Liver (tissue), 9 donors: ENCODE data around the gene CCDC137. TPM values are rescaled to one million over a fixed set of nuclear protein-coding genes. Genes with fewer than 3 reads are reported as not detected.
A peak's percentile ranks its signal among the peaks of the same experiment; 100 is the strongest.

Source experiments
- DNase-seq: peaks from one replicate; pipeline ENCODE4 v3.0.0-alpha.2; 2017; ENCODE audit warnings: low spot score
- H3K27ac ChIP-seq, 2 donors: one replicate each; pipeline ENCODE4 v1.7.0; 2013; ENCODE audit warnings: inconsistent platforms in 2 of 2, low read length in 2 of 2, control low read depth in 1 of 2, low read depth in 1 of 2, mild to moderate bottlenecking in 1 of 2
- H3K27me3 ChIP-seq, 4 donors: one replicate each; pipeline versions ENCODE4 v1.6.1 to v1.7.0; 2013; ENCODE audit warnings: low read length in 3 of 4, inconsistent platforms in 1 of 4, mild to moderate bottlenecking in 1 of 4, moderate library complexity in 1 of 4; ENCODE audit not compliant: control insufficient read depth in 4 of 4, insufficient read depth in 4 of 4
- H3K36me3 ChIP-seq, 4 donors: one replicate each; pipeline versions ENCODE4 v1.6.1 to v1.7.0; 2013; ENCODE audit warnings: low read length in 3 of 4, mild to moderate bottlenecking in 3 of 4, low read depth in 1 of 4, moderate library complexity in 1 of 4; ENCODE audit not compliant: control insufficient read depth in 4 of 4, insufficient read depth in 3 of 4
- H3K4me1 ChIP-seq, 4 donors: one replicate each; pipeline versions ENCODE4 v1.6.1 to v1.7.0; 2013; ENCODE audit warnings: low read length in 3 of 4, mild to moderate bottlenecking in 3 of 4, moderate library complexity in 1 of 4; ENCODE audit not compliant: control insufficient read depth in 4 of 4, insufficient read depth in 4 of 4
- H3K4me3 ChIP-seq, 3 donors: one replicate each; pipeline versions ENCODE4 v1.6.1 to v1.7.0; 2013; ENCODE audit warnings: low read length in 3 of 3, control low read depth in 1 of 3, low read depth in 1 of 3, mild to moderate bottlenecking in 1 of 3
- H3K9ac ChIP-seq, 2 donors: one replicate each; pipeline ENCODE4 v1.7.0; 2013; ENCODE audit warnings: low read length in 2 of 2, mild to moderate bottlenecking in 2 of 2, moderate library complexity in 2 of 2, control low read depth in 1 of 2, low read depth in 1 of 2
- H3K9me3 ChIP-seq, 4 donors: one replicate each; pipeline versions ENCODE4 v1.6.1 to v1.7.0; 2013; ENCODE audit warnings: low read length in 3 of 4; ENCODE audit not compliant: control insufficient read depth in 4 of 4
- FOXA1 ChIP-seq: IDR thresholded peaks from 2 replicates; pipeline ENCODE4 v1.6.1; 2016; ENCODE audit warnings: antibody characterized with exemption
- FOXA2 ChIP-seq: IDR thresholded peaks from 2 replicates; pipeline ENCODE4 v1.6.1; 2016; ENCODE audit warnings: antibody characterized with exemption
- GABPA ChIP-seq, 2 donors: IDR thresholded peaks in 1 of 2; conservative IDR thresholded peaks in 1 of 2; 2 replicates each; pipeline ENCODE4 v1.6.1; 2016; ENCODE audit warnings: antibody characterized with exemption in 2 of 2, mild to moderate bottlenecking in 1 of 2, moderate library complexity in 1 of 2
- HNF4A ChIP-seq, 2 donors: conservative IDR thresholded peaks; 2 replicates each; pipeline ENCODE4 v1.6.1; 2016; ENCODE audit warnings: antibody characterized with exemption in 2 of 2, mild to moderate bottlenecking in 2 of 2
- HNF4G ChIP-seq: IDR thresholded peaks from 2 replicates; pipeline ENCODE4 v1.6.1; 2016; ENCODE audit warnings: antibody characterized with exemption
- JUND ChIP-seq, 2 donors: IDR thresholded peaks; 2 replicates each; pipeline ENCODE4 v1.6.1; 2016; ENCODE audit warnings: antibody characterized with exemption in 2 of 2
- NR2F2 ChIP-seq: IDR thresholded peaks from 2 replicates; pipeline ENCODE4 v1.6.1; 2016; ENCODE audit warnings: antibody characterized with exemption
- RXRA ChIP-seq, 2 donors: IDR thresholded peaks; 2 replicates each; pipeline ENCODE4 v1.6.1; 2017 to 2018; ENCODE audit warnings: antibody characterized with exemption in 2 of 2, mild to moderate bottlenecking in 1 of 2
- SP1 ChIP-seq: IDR thresholded peaks from 2 replicates; pipeline ENCODE4 v1.6.1; 2018; ENCODE audit warnings: antibody characterized with exemption, mild to moderate bottlenecking
- TAF1 ChIP-seq: conservative IDR thresholded peaks from 2 replicates; pipeline ENCODE4 v1.6.1; 2016; ENCODE audit warnings: antibody characterized with exemption, mild to moderate bottlenecking
- WGBS: extraction: QIAGEN DNeasy Blood & Tissue Kit; methylation state at CpG from one replicate; pipeline ENCODE4 v1.1.7; 2013; 5-methylcytosine and 5-hydroxymethylcytosine counted together
- polyA plus RNA-seq, 2 donors: library from polyadenylated mRNA; stranded (reverse) in 1 of 2; unstranded in 1 of 2; fragments of 200-250 nt in 1 of 2; fragments of >200 nt in 1 of 2; fragmentation: Nextera tagmentation in 1 of 2; extraction: Ambion mirVana in 1 of 2; gene quantifications; one replicate each; pipeline versions ENCODE4 v1.2.1 to v1.2.3, GENCODE V29; 2013 to 2015
- total RNA-seq, 2 donors: library from RNA; depleted of rRNA; stranded (reverse); fragments of >200 nt; gene quantifications; one replicate each; pipeline ENCODE4 v1.2.3, GENCODE V29; 2014
- TF ChIP-seq, protein P1 (sequence below): fragments of 150-350 bp; IDR thresholded peaks from 2 replicates; pipeline ENCODE4 v1.5.1; 2017; ENCODE audit warnings: improper control_type of control experiment, low read depth, low read length; ENCODE audit not compliant: missing input control
- TF ChIP-seq, protein P2 (sequence below): IDR thresholded peaks from 2 replicates; pipeline ENCODE4 v1.6.1; 2016; ENCODE audit warnings: antibody characterized with exemption
- TF ChIP-seq, protein P3 (sequence below): IDR thresholded peaks from 2 replicates; pipeline ENCODE4 v1.6.1; 2016; ENCODE audit warnings: antibody characterized with exemption, mild to moderate bottlenecking
- TF ChIP-seq, protein P4 (sequence below): IDR thresholded peaks from 2 replicates; pipeline ENCODE4 v1.6.1; 2016; ENCODE audit warnings: antibody characterized with exemption
- donor health status: healthy.
- donor health status: healthy.
- donor health status: healthy.
- donor health status: healthy.
- donor health status: healthy.

CCDC137 gene
- total and polyA plus RNA-seq, 4 donors: 4.3 to 6.9 (median 5.2) TPM

DNA sequence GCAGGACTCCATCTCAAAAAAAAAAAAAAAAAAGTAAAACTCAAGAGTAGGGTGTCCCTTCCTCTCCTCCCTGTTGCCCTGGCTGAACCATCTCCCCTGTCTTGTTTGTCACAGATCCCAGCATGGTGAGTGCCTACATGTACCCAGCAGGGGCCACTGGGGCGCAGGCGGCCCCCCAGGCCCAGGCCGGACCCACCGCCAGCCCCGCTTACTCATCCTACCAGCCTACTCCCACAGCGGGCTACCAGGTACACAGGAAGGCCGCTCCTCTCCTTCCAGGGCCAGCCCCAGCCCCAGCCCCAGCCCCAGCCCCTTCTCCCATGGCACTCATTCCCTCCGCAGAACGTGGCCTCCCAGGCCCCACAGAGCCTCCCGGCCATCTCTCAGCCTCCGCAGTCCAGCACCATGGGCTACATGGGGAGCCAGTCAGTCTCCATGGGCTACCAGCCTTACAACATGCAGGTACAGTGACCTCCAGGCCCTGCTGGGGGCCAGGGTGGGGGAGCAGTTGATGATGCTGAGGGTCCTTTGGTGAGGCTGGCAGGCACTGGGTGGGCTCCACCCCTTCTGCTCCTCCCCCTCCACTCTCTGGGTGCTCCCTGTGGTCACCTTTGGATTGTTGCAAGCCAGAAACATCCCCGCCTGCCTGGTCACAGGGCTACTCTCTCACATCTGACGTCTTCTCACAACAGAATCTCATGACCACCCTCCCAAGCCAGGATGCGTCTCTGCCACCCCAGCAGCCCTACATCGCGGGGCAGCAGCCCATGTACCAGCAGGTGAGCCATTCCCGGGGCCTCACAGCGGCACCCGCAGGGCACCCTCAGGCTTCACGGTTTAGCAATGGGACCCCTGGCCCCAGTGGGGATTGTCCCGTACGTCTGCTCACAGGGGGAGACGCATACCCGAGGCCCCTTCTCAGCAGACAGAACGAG lies 34.1 kb downstream of the CCDC137 start (continued):
- TF ChIP-seq, protein P1, sequence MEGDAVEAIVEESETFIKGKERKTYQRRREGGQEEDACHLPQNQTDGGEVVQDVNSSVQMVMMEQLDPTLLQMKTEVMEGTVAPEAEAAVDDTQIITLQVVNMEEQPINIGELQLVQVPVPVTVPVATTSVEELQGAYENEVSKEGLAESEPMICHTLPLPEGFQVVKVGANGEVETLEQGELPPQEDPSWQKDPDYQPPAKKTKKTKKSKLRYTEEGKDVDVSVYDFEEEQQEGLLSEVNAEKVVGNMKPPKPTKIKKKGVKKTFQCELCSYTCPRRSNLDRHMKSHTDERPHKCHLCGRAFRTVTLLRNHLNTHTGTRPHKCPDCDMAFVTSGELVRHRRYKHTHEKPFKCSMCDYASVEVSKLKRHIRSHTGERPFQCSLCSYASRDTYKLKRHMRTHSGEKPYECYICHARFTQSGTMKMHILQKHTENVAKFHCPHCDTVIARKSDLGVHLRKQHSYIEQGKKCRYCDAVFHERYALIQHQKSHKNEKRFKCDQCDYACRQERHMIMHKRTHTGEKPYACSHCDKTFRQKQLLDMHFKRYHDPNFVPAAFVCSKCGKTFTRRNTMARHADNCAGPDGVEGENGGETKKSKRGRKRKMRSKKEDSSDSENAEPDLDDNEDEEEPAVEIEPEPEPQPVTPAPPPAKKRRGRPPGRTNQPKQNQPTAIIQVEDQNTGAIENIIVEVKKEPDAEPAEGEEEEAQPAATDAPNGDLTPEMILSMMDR: no peak
- TF ChIP-seq SP1 (no peak), FOXA1 (no peak)

DNA sequence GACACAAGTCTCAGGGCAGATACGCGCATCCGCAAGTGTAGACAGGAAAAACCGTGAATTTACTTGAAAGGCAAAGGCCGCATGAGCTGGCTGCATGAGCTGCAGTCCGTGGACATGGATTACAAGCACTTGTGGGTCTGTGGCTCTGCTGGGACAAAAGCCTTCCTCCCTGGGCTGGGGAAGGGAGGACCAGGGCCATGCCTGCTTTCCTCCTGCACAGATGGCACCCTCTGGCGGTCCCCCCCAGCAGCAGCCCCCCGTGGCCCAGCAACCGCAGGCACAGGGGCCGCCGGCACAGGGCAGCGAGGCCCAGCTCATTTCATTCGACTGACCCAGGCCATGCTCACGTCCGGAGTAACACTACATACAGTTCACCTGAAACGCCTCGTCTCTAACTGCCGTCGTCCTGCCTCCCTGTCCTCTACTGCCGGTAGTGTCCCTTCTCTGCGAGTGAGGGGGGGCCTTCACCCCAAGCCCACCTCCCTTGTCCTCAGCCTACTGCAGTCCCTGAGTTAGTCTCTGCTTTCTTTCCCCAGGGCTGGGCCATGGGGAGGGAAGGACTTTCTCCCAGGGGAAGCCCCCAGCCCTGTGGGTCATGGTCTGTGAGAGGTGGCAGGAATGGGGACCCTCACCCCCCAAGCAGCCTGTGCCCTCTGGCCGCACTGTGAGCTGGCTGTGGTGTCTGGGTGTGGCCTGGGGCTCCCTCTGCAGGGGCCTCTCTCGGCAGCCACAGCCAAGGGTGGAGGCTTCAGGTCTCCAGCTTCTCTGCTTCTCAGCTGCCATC lies 34.9 kb downstream of the CCDC137 start:
- DNase-seq: peak; percentile 67
- WGBS: 72% methylated on average over 23 of the region's 23 CpGs
- Histone ChIP-seq H3K27me3 (no peaks in the 10 kb centered on the region), H3K9me3 (no peaks in the 10 kb centered on the region), H3K4me3 (peak overlapping the region in 2 of 3 donors; percentile 89 to 96), H3K36me3 (peaks cover 11 to 47% (median 16%) of the 10 kb centered on the region in 4 donors), H3K9ac (no peak overlapping the region), H3K27ac (peak overlapping the region; percentile 27 to 95), H3K4me1 (peaks cover 7 to 38% (median 30%) of the 10 kb centered on the region in 4 donors)
- TF ChIP-seq, protein P2, sequence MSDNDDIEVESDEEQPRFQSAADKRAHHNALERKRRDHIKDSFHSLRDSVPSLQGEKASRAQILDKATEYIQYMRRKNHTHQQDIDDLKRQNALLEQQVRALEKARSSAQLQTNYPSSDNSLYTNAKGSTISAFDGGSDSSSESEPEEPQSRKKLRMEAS: no peak
- TF ChIP-seq FOXA2: no peak
- TF ChIP-seq TAF1: no peak
- TF ChIP-seq JUND (IDR thresholded peaks at IDR 0.05): no peak
- no peak for TF ChIP-seq HNF4G
- TF ChIP-seq, protein P3, sequence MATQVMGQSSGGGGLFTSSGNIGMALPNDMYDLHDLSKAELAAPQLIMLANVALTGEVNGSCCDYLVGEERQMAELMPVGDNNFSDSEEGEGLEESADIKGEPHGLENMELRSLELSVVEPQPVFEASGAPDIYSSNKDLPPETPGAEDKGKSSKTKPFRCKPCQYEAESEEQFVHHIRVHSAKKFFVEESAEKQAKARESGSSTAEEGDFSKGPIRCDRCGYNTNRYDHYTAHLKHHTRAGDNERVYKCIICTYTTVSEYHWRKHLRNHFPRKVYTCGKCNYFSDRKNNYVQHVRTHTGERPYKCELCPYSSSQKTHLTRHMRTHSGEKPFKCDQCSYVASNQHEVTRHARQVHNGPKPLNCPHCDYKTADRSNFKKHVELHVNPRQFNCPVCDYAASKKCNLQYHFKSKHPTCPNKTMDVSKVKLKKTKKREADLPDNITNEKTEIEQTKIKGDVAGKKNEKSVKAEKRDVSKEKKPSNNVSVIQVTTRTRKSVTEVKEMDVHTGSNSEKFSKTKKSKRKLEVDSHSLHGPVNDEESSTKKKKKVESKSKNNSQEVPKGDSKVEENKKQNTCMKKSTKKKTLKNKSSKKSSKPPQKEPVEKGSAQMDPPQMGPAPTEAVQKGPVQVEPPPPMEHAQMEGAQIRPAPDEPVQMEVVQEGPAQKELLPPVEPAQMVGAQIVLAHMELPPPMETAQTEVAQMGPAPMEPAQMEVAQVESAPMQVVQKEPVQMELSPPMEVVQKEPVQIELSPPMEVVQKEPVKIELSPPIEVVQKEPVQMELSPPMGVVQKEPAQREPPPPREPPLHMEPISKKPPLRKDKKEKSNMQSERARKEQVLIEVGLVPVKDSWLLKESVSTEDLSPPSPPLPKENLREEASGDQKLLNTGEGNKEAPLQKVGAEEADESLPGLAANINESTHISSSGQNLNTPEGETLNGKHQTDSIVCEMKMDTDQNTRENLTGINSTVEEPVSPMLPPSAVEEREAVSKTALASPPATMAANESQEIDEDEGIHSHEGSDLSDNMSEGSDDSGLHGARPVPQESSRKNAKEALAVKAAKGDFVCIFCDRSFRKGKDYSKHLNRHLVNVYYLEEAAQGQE: no peak
- TF ChIP-seq, protein P4, sequence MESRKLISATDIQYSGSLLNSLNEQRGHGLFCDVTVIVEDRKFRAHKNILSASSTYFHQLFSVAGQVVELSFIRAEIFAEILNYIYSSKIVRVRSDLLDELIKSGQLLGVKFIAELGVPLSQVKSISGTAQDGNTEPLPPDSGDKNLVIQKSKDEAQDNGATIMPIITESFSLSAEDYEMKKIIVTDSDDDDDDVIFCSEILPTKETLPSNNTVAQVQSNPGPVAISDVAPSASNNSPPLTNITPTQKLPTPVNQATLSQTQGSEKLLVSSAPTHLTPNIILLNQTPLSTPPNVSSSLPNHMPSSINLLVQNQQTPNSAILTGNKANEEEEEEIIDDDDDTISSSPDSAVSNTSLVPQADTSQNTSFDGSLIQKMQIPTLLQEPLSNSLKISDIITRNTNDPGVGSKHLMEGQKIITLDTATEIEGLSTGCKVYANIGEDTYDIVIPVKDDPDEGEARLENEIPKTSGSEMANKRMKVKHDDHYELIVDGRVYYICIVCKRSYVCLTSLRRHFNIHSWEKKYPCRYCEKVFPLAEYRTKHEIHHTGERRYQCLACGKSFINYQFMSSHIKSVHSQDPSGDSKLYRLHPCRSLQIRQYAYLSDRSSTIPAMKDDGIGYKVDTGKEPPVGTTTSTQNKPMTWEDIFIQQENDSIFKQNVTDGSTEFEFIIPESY: no peak
- no peak for TF ChIP-seq GABPA (IDR thresholded peaks at IDR 0.05 in 1 of 2, conservative IDR thresholded peaks at IDR 0.05 in 1 of 2)
- TF ChIP-seq, protein P1: no peak
- TF ChIP-seq RXRA (IDR thresholded peaks at IDR 0.05): no peak
- TF ChIP-seq HNF4A (conservative IDR thresholded peaks at IDR 0.05): no peak
- no peak for TF ChIP-seq NR2F2
